MM.1S (cell line): Measurements from ENCODE around the gene LMTK2.

ENCODE experiments used
- DNase-seq: peaks from one replicate; pipeline ENCODE4 v3.0.0-alpha.2; 2015
- H2AFZ ChIP-seq: fragments of 300-600 bp; sonication (generic); 2 replicates; pipeline ENCODE4 v1.6.0; 2016; ENCODE audit warnings: antibody characterized with exemption, low read length
- H3F3A ChIP-seq: fragments of 300-600 bp; sonication (generic); 2 replicates; pipeline ENCODE4 v1.6.1; 2016; ENCODE audit warnings: mild to moderate bottlenecking, antibody characterized with exemption, low read length, moderate library complexity, mixed read lengths; ENCODE audit not compliant: insufficient read depth
- H3K27ac ChIP-seq: fragments of 300-600 bp; sonication (generic); 2 replicates; pipeline ENCODE4 v1.5.1; 2016; ENCODE audit warnings: mild to moderate bottlenecking, low read length
- H3K27me3 ChIP-seq: fragments of 300-600 bp; sonication (generic); replicated peaks from 2 replicates; pipeline ENCODE4 v1.6.0; 2016; ENCODE audit warnings: low read length; ENCODE audit not compliant: insufficient read depth
- H3K36me3 ChIP-seq: fragments of 300-600 bp; sonication (generic); replicated peaks from 2 replicates; pipeline ENCODE4 v1.6.1; 2016; ENCODE audit warnings: mild to moderate bottlenecking, low read length, mixed read lengths; ENCODE audit not compliant: insufficient read depth
- H3K4me1 ChIP-seq: fragments of 300-600 bp; sonication (generic); 2 replicates; pipeline ENCODE4 v1.6.1; 2016; ENCODE audit warnings: low read length, mixed read lengths
- H3K4me2 ChIP-seq: fragments of 300-600 bp; sonication (generic); 2 replicates; pipeline ENCODE4 v1.6.0; 2016; ENCODE audit warnings: low read depth, low read length
- H3K4me3 ChIP-seq: fragments of 300-600 bp; sonication (generic); 2 replicates; pipeline ENCODE4 v1.5.1; 2016; ENCODE audit warnings: low read length, mixed read lengths
- H3K79me2 ChIP-seq: fragments of 300-600 bp; sonication (generic); 2 replicates; pipeline ENCODE4 v1.6.1; 2016; ENCODE audit warnings: mixed run types, low read length, mixed read lengths
- H3K9ac ChIP-seq: fragments of 300-600 bp; sonication (generic); 2 replicates; pipeline ENCODE4 v1.6.1; 2016; ENCODE audit warnings: low read length, mixed read lengths
- H3K9me2 ChIP-seq: fragments of 300-600 bp; sonication (generic); replicated peaks from 2 replicates; pipeline ENCODE4 v1.6.1; 2016; ENCODE audit warnings: mild to moderate bottlenecking, low read length, mixed read lengths; ENCODE audit not compliant: insufficient read depth
- H3K9me3 ChIP-seq: fragments of 300-600 bp; sonication (generic); replicated peaks from 2 replicates; pipeline ENCODE4 v1.6.1; 2016; ENCODE audit warnings: mild to moderate bottlenecking, low read length, mixed read lengths; ENCODE audit not compliant: insufficient read depth
- H4K20me1 ChIP-seq: fragments of 300-600 bp; sonication (generic); 2 replicates; pipeline ENCODE4 v1.6.1; 2016; ENCODE audit warnings: mild to moderate bottlenecking, low read length, moderate library complexity, mixed read lengths; ENCODE audit not compliant: insufficient read depth
- EZH2 ChIP-seq: fragments of 300-600 bp; sonication (generic); optimal IDR thresholded peaks from 2 replicates; pipeline ENCODE3; 2017; ENCODE audit warnings: low read depth, mild to moderate bottlenecking, antibody characterized with exemption, low read length, mixed read lengths
- EZH2phosphoT487 ChIP-seq: fragments of 300-600 bp; sonication (generic); IDR thresholded peaks from 2 replicates; pipeline ENCODE4 v1.6.1; 2018; ENCODE audit warnings: antibody characterized with exemption, low read length
- TF ChIP-seq, protein P1 (sequence below): fragments of 300-600 bp; sonication (generic); IDR thresholded peaks from 2 replicates; pipeline ENCODE4 v1.5.1; 2016; ENCODE audit warnings: antibody characterized with exemption, low read length, mixed read lengths

The LMTK2 gene

DNA sequence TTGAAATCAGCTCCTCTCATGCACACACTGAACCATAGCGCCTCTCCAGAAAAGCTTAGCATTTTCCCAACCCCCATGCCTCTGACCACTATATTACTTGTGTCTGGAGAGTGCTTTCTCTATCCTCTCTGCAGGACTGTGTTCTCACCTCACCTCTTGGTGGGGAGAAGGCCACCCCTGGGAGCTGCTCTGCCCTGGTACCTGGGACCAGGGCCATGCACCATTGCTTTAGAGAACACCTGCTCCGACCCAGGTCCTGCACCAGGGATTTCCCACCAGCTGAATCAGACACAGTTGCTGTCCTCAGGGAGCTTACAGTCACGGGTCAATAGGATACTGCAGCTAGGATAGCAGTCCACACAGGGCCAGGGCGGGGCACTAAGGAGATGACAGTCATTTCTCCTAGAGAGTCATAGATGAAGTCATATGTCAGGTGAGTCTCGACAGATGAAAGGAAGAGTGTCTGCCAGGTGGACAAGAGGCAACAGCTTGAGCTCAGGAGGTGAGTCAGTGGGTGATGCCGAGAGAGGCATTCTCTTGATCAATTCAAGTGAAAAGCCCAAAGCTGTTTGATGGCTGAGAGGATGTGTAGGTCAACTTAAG is 619 bp upstream of the LMTK2 start:
- Histone ChIP-seq H3K4me1 (peaks cover 13% of the 10 kb centered on the region; the same call in 1 of the 2 replicates), H2AFZ (no peak overlapping the region), H3K9me2 (no peaks in the 10 kb centered on the region), H3K36me3 (no peaks in the 10 kb centered on the region), H3K27me3 (no peaks in the 10 kb centered on the region), H3K9me3 (no peaks in the 10 kb centered on the region), H3K9ac (no peak overlapping the region), H3K27ac (no peak overlapping the region), H3K79me2 (peaks cover 44% of the 10 kb centered on the region), H3K4me2 (no peak overlapping the region), H3F3A (no peaks in the 10 kb centered on the region), H3K4me3 (no peak overlapping the region), H4K20me1 (peaks cover 14% of the 10 kb centered on the region)
- no peak for TF ChIP-seq EZH2phosphoT487
- TF ChIP-seq EZH2: no peak
- TF ChIP-seq, protein P1, sequence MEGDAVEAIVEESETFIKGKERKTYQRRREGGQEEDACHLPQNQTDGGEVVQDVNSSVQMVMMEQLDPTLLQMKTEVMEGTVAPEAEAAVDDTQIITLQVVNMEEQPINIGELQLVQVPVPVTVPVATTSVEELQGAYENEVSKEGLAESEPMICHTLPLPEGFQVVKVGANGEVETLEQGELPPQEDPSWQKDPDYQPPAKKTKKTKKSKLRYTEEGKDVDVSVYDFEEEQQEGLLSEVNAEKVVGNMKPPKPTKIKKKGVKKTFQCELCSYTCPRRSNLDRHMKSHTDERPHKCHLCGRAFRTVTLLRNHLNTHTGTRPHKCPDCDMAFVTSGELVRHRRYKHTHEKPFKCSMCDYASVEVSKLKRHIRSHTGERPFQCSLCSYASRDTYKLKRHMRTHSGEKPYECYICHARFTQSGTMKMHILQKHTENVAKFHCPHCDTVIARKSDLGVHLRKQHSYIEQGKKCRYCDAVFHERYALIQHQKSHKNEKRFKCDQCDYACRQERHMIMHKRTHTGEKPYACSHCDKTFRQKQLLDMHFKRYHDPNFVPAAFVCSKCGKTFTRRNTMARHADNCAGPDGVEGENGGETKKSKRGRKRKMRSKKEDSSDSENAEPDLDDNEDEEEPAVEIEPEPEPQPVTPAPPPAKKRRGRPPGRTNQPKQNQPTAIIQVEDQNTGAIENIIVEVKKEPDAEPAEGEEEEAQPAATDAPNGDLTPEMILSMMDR: no peak
- no peak for DNase-seq

DNA sequence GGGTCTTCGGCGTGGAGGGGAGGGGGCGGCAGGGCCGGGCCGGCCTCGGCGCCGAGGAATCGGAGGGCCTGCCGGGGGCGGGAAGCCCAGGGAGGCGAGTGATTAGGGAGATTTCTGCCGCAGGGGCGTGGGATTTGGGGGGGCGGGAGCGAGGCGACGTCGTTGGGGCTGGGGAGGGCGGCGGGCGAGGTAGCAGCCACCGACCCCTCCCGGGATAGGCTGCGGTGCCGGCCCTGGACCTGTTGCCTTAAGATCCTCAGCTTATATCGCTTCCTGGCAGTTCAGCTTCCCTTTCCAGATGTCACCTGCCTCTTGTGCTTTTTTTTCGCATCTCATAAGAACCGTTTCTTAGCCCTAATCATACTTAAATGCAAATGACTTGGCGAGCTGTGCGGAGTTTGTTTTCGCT is 655 bp downstream of the LMTK2 start:
- no peaks in the 10 kb centered on the region for H3K9me3 ChIP-seq
- H3K79me2 ChIP-seq: peaks cover 57% of the 10 kb centered on the region
- peak overlapping the region; percentile 97 for H3K4me3 ChIP-seq
- peak overlapping the region; percentile 57 for H3K4me2 ChIP-seq
- no peaks in the 10 kb centered on the region for H3F3A ChIP-seq
- no peaks in the 10 kb centered on the region for H3K9me2 ChIP-seq
- H2AFZ ChIP-seq: peak overlapping the region; percentile 94
- TF ChIP-seq EZH2phosphoT487 (no peak), EZH2 (no peak)
- TF ChIP-seq, protein P1: no peak
- H3K27ac ChIP-seq: no peak overlapping the region
- H3K27me3 ChIP-seq: no peaks in the 10 kb centered on the region
- peak; percentile 38 for DNase-seq
- H3K4me1 ChIP-seq: peaks cover 13% of the 10 kb centered on the region; the same call in 1 of the 2 replicates
- peaks cover 21% of the 10 kb centered on the region for H4K20me1 ChIP-seq
- H3K9ac ChIP-seq: peak overlapping the region; percentile 90
- no peaks in the 10 kb centered on the region for H3K36me3 ChIP-seq

DNA sequence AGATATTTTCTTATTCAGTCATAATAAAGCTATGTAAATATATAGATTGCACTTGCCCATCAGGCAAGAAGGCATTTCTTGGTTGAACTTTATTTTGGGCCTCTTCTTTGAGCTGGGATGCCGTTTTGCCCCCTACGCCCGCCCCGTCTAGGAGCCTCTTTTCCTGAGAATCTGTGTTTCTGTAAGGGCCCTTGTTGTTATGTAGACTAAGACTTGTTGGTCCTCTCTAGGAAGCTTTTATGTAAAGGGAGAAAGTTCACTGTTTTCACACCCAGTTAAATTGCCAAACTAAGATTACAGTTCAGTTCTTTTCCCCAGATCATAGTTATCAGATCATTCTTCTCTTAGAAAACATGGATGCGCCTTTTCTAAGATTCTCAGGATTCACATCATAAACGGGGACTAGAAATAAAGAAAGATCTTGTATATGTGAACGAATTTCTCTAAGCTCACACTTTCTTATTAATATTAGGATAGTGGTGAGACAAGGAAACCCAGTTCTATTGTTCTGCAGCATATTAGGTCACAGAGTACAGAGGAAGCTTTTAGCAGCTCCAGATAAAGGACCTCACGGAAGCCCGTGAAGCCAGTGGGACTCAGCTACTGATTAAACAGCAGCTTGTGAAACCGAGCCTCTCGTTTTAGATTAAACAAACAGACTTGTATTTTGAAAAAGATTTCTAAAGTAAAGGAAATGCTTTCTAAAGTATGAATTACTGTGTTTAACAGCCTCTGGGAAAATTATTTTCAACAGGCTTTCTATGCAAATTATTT is 3.8 kb downstream of the LMTK2 start:
- DNase-seq: no peak
- TF ChIP-seq, protein P1: no peak
- no peak for TF ChIP-seq EZH2
- Histone ChIP-seq H3K79me2 (peaks cover 86% of the 10 kb centered on the region), H3K27ac (no peak overlapping the region), H3K9me3 (no peaks in the 10 kb centered on the region), H3K9ac (no peak overlapping the region), H3K36me3 (no peaks in the 10 kb centered on the region), H3F3A (no peaks in the 10 kb centered on the region), H2AFZ (no peak overlapping the region), H3K9me2 (no peaks in the 10 kb centered on the region), H3K4me2 (no peak overlapping the region), H4K20me1 (peaks cover 21% of the 10 kb centered on the region), H3K27me3 (no peaks in the 10 kb centered on the region), H3K4me1 (peaks cover 13% of the 10 kb centered on the region; the same call in 1 of the 2 replicates), H3K4me3 (no peak overlapping the region)
